Stimulated activated CD4-positive, alpha-beta T cell treated with anti-CD3 and anti-CD28 coated beads, Interleukin-15, amount 100 ng/mL, for 1 hour (primary cell): ENCODE data around the gene POLR3GL.
A peak's percentile ranks its signal among the peaks of the same experiment; 100 is the strongest.

Experiments
- DNase-seq, 2 donors: peaks; one replicate each; pipeline ENCODE4 v3.0.0-alpha.2; 2020; ENCODE audit warnings: low read depth in 1 of 2, low spot score in 1 of 2

POLR3GL gene

GRCh38 chr1:145972580-145972979 is 8.1 kb downstream of the POLR3GL start:
- DNase-seq: no peak

GRCh38 chr1:145974721-145975120 is 10.2 kb downstream of the POLR3GL start:
- DNase-seq: no peak

- DNase-seq: no peak
These were observed 10.7 kb downstream of the POLR3GL start for GRCh38 chr1:145975216-145975615.

GRCh38 chr1:145977016-145977415 is 12.5 kb downstream of the POLR3GL start:
- no peak for DNase-seq

GRCh38 chr1:145977486-145978470 is 13.3 kb downstream of the POLR3GL start:
- DNase-seq: peak in 1 of 2 donors; percentile 43

GRCh38 chr1:145978471-145978853 is 14.0 kb downstream of the POLR3GL start:
- DNase-seq: no peak

GRCh38 chr1:145978854-145979745 is 14.6 kb downstream of the POLR3GL start:
- DNase-seq: peak; percentile 44 to 51

- DNase-seq: no peak
These were observed 15.4 kb downstream of the POLR3GL start for GRCh38 chr1:145979746-145980456.

GRCh38 chr1:145980457-145980994 is 16.0 kb downstream of the POLR3GL start:
- DNase-seq: no peak

GRCh38 chr1:145982010-145982723 is 17.7 kb downstream of the POLR3GL start:
- DNase-seq: no peak

- no peak for DNase-seq
These were observed 18.8 kb downstream of the POLR3GL start for GRCh38 chr1:145983206-145983675.

- DNase-seq: no peak
These were observed 19.7 kb downstream of the POLR3GL start for GRCh38 chr1:145983960-145984830.

GRCh38 chr1:145985129-145985501 is 20.6 kb downstream of the POLR3GL start:
- DNase-seq: no peak

GRCh38 chr1:145985502-145986439 is 21.3 kb downstream of the POLR3GL start:
- no peak for DNase-seq

GRCh38 chr1:145986551-145986950 is 22.1 kb downstream of the POLR3GL start:
- DNase-seq: no peak

- no peak for DNase-seq
These were observed 23.4 kb downstream of the POLR3GL start for GRCh38 chr1:145987926-145988325.

GRCh38 chr1:145988773-145989172 is 24.3 kb downstream of the POLR3GL start:
- no peak for DNase-seq

GRCh38 chr1:145990249-145990855 is 25.9 kb downstream of the POLR3GL start:
- DNase-seq: no peak
